Suppressor macrophage treated with lipopolysaccharide for 1 hour (primary cell): ENCODE data around the gene PIGB.
"Not testable (repeated sequence)": the region's sequence is repeated elsewhere in the genome, so short reads cannot be mapped to it uniquely, and the experiment has no call there.

ENCODE experiments used
- DNase-seq, 3 donors: peaks; one replicate each; pipeline ENCODE4 v3.0.0-alpha.2; 2020 to 2022

PIGB gene

GRCh38 chr15:55383687-55384086 lies 64.7 kb downstream of the PIGB start:
- DNase-seq, result no peak

- DNase-seq, result no peak
These were observed 68.0 kb downstream of the PIGB start for GRCh38 chr15:55387027-55387426.

- DNase-seq, result peak in 2 of 3 donors; percentile 24
These were observed 70.2 kb downstream of the PIGB start for GRCh38 chr15:55389264-55389607.

- DNase-seq, result peak; percentile 13 to 48 (median 22)
These were observed 75.7 kb downstream of the PIGB start for GRCh38 chr15:55394694-55395093.

DNA sequence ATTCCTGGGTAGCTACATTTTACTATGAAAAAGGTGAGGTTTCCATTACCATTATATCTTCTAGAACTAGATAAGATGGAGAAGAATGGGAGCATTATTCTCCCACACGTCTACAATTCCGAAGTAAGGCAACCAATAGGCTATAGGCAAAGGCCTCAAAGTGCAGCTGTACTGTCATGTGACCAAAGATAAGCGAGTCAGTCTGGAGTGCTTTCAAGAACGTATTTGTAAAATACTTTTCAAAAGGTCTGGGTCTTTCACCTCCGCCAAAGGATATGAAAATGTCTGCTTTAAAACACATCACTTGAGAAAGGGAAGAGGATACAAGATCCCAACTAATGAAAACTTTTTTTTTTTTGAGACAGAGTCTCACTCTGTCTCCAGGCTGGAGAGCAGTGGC lies 79.2 kb downstream of the PIGB start:
- no peak for DNase-seq

DNA sequence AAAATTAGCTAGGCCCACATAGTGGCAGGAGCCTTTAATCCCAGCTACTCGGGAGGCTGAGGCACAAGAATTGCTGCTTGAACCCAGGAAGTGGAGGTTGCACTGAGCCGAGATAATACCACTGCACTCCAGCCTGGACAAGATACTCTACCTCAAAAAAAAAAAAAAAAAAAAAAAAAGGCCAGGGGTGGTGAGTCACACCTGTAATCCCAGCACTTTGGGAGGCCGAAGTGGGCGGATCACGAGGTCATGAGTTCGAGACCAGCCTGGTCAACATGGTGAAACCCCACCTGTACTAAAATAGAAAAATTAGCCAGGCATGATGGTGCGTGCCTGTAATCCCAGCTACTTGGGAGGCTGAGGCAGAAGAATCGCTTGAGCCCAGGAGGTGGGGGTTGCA lies 81.0 kb downstream of the PIGB start:
- not testable (repeated sequence) for DNase-seq

- DNase-seq, result peak in 1 of 3 donors; percentile 4
These were observed 82.8 kb downstream of the PIGB start for GRCh38 chr15:55401786-55402246.

DNA sequence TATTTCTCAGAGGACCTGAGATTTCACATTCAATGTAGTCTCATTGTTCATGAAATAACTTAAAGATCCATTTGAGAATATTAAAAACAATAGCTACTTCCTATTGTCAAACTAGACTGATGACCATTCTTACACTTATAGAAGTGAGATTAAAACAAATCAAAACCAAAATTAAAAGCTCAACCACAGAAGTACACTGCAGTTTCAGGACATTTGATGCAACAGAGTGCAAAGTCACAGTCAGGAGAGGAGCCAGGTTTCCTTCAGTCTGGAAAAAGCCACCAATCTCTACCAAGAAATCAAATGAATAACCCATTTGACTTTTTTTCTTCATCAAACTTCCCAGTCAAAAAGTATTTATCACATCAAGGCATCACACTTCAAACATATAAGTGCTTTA lies 83.7 kb downstream of the PIGB start:
- DNase-seq, result peak in 2 of 3 donors; percentile 10 to 52

GRCh38 chr15:55403531-55403930 lies 84.5 kb downstream of the PIGB start:
- peak; percentile 31 to 66 (median 60) for DNase-seq
